Dermis microvascular lymphatic vessel endothelial cell (primary cell): ENCODE measurements around the gene DTWD1. TPM values are rescaled to one million over a fixed set of nuclear protein-coding genes. Genes with fewer than 3 reads are reported as not detected.

Source experiments
- total RNA-seq: library from RNA; depleted of rRNA; stranded (reverse); fragments of >200 nt; gene quantifications from 2 replicates; pipeline ENCODE4 v1.2.1, GENCODE V29; 2014

Gene DTWD1
- total RNA-seq, 1 donor from 2014 or later, result 13.0 TPM

Other genes starting within 250 kb of the DTWD1 start
- gene FGF7, start 197.8 kb upstream of the DTWD1 start, total RNA-seq, result not detected in 2 replicates
- gene FAM227B, start 230 bp upstream of the DTWD1 start, total RNA-seq, result 3.0 and 3.1 TPM in 2 replicates